KMS-11 (cell line): Measurements from ENCODE around the gene DSCAM.

Experiments
- H2AFZ ChIP-seq: fragments of 200-600 bp; sonication (generic); 2 replicates; pipeline ENCODE4 v1.6.1; 2016; ENCODE audit warnings: antibody characterized with exemption, mixed run types, low read depth
- H3K27ac ChIP-seq: fragments of 200-600 bp; sonication (generic); 2 replicates; pipeline ENCODE4 v1.6.1; 2016; ENCODE audit warnings: mild to moderate bottlenecking, mixed run types
- H3K27me3 ChIP-seq: fragments of 200-600 bp; sonication (generic); 2 replicates; pipeline ENCODE4 v1.6.1; 2017; ENCODE audit warnings: mild to moderate bottlenecking, low read depth, mixed run types, moderate library complexity; ENCODE audit not compliant: insufficient read depth
- H3K36me3 ChIP-seq: fragments of 200-600 bp; sonication (generic); 2 replicates; pipeline ENCODE4 v1.6.1; 2017; ENCODE audit warnings: mild to moderate bottlenecking, mixed run types; ENCODE audit not compliant: insufficient read depth
- H3K4me1 ChIP-seq: fragments of 200-600 bp; sonication (generic); 2 replicates; pipeline ENCODE4 v1.6.1; 2016; ENCODE audit warnings: mild to moderate bottlenecking, low read depth, mixed run types; ENCODE audit not compliant: poor library complexity, severe bottlenecking
- H3K4me2 ChIP-seq: fragments of 200-600 bp; sonication (generic); 2 replicates; pipeline ENCODE4 v1.7.0; 2016; ENCODE audit warnings: mild to moderate bottlenecking, mixed run types
- H3K4me3 ChIP-seq: fragments of 200-600 bp; sonication (generic); IDR thresholded peaks from 2 replicates; pipeline ENCODE4 v1.6.1; 2017; ENCODE audit warnings: low read depth, low read length, mixed read lengths; ENCODE audit not compliant: insufficient read depth
- H3K79me2 ChIP-seq: fragments of 200-600 bp; sonication (generic); 2 replicates; pipeline ENCODE4 v1.6.1; 2016; ENCODE audit warnings: low read depth, mixed run types; ENCODE audit not compliant: insufficient read depth
- H3K9ac ChIP-seq: fragments of 200-600 bp; sonication (generic); 2 replicates; pipeline ENCODE4 v1.6.1; 2016; ENCODE audit warnings: mild to moderate bottlenecking, mixed run types
- H4K20me1 ChIP-seq: fragments of 200-600 bp; sonication (generic); 2 replicates; pipeline ENCODE4 v1.6.1; 2016; ENCODE audit warnings: mild to moderate bottlenecking, mixed run types; ENCODE audit not compliant: insufficient read depth
- TF ChIP-seq, protein P1 (sequence below): fragments of 200-600 bp; sonication (generic); conservative IDR thresholded peaks from 2 replicates; pipeline ENCODE4 v1.6.1; 2017; ENCODE audit warnings: low read depth, mild to moderate bottlenecking, antibody characterized with exemption, low read length, moderate library complexity, mixed read lengths

The DSCAM gene

DNA sequence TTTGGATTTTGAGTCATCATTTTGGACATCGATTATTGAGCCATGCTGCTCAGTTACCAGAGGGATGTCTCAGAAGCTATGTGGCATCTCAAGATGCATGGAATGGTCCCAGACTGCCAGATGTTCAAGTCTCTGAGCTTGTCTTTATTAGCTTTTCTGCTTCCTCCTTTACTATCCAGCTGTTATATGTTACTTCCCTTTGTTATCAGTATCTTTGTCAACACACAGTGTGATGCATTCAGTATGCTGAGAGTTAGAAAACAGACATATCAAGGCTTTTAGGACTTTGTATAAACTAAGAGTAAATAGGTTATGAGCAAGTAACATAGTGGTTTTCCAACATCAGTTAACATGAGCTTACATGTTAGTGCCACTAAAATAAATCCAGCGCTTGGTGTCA lies 474.5 kb downstream of the DSCAM start:
- no peak overlapping the region for H3K4me2 ChIP-seq
- H3K9ac ChIP-seq: no peak overlapping the region
- H3K79me2 ChIP-seq: no peaks in the 10 kb centered on the region
- no peak overlapping the region for H2AFZ ChIP-seq
- H3K4me1 ChIP-seq: no peaks in the 10 kb centered on the region
- no peaks in the 10 kb centered on the region for H3K36me3 ChIP-seq
- H3K27me3 ChIP-seq: no peaks in the 10 kb centered on the region
- no peak overlapping the region for H3K27ac ChIP-seq
- H3K4me3 ChIP-seq: no peak overlapping the region
- TF ChIP-seq, protein P1, sequence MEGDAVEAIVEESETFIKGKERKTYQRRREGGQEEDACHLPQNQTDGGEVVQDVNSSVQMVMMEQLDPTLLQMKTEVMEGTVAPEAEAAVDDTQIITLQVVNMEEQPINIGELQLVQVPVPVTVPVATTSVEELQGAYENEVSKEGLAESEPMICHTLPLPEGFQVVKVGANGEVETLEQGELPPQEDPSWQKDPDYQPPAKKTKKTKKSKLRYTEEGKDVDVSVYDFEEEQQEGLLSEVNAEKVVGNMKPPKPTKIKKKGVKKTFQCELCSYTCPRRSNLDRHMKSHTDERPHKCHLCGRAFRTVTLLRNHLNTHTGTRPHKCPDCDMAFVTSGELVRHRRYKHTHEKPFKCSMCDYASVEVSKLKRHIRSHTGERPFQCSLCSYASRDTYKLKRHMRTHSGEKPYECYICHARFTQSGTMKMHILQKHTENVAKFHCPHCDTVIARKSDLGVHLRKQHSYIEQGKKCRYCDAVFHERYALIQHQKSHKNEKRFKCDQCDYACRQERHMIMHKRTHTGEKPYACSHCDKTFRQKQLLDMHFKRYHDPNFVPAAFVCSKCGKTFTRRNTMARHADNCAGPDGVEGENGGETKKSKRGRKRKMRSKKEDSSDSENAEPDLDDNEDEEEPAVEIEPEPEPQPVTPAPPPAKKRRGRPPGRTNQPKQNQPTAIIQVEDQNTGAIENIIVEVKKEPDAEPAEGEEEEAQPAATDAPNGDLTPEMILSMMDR: no peak
- H4K20me1 ChIP-seq: no peaks in the 10 kb centered on the region

DNA sequence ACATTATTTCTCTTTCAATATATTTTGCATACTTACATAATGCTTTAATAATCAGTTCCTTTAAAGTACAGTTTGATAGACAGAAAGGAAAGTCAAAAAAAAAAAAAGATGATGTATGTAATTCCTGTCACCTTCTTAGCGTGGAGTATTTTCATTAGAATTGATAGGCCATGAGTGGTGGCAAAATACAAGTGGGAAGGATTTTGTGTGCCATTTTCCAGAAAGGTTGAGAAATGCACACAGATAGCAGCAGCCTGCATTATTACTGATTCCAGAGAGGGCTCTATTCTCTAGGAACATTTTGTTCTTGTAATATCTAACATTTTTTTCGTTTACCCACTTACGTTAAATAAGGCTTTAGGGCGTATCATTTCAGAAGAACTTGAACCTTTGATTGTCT lies 475.6 kb downstream of the DSCAM start:
- TF ChIP-seq, protein P1: no peak
- no peaks in the 10 kb centered on the region for H4K20me1 ChIP-seq
- H3K27me3 ChIP-seq: no peaks in the 10 kb centered on the region
- H2AFZ ChIP-seq: no peak overlapping the region
- H3K79me2 ChIP-seq: no peaks in the 10 kb centered on the region
- no peak overlapping the region for H3K4me3 ChIP-seq
- no peaks in the 10 kb centered on the region for H3K4me1 ChIP-seq
- H3K36me3 ChIP-seq: no peaks in the 10 kb centered on the region
- H3K27ac ChIP-seq: no peak overlapping the region
- no peak overlapping the region for H3K9ac ChIP-seq
- no peak overlapping the region for H3K4me2 ChIP-seq

DNA sequence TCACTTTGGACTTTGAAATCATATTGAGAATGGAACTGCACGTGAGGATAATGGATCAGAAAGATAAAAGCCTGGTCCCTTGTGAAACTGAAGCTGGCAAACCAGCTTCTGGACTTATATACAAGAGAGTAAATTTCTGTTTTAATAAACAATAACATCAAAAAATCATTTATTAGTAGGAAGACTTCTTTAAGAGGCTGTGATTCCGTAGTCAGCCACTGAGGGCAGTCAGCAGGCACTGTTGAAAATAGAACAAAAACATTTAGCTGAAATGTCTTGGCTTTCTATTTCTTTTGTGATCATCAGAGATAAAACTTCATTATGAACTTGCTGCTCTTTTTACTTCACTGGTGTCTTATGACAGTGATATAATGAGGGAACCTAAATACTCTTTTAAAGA lies 490.3 kb downstream of the DSCAM start:
- TF ChIP-seq, protein P1: no peak
- no peaks in the 10 kb centered on the region for H3K27me3 ChIP-seq
- H3K4me2 ChIP-seq: no peak overlapping the region

DNA sequence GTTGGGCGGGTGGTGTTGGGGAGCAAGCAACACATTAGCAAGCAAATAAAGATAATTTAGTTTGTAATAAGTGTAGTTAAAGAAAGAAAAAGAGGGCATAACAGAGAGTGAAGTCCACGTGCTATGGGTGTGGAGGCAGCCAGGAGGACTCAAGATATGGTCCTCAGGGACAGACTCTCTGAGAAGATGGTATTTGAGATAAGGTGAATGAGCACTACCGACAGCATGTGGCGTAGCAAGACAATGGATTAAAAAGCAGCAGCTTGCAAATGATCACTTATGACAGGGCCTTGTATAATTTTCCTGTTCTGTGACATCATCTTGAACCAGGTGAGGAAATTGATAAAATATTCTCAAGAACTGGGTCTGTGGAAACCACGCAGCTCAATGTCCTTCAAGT lies 491.9 kb downstream of the DSCAM start:
- TF ChIP-seq, protein P1: no peak
- Histone ChIP-seq H2AFZ (no peak overlapping the region), H3K27ac (no peak overlapping the region), H3K4me2 (no peak overlapping the region), H3K27me3 (no peaks in the 10 kb centered on the region), H3K9ac (no peak overlapping the region), H3K36me3 (no peaks in the 10 kb centered on the region), H3K4me3 (no peak overlapping the region), H3K4me1 (no peaks in the 10 kb centered on the region), H4K20me1 (no peaks in the 10 kb centered on the region), H3K79me2 (no peaks in the 10 kb centered on the region)

More for the DNA sequence above, 490.3 kb downstream of the DSCAM start:
- Histone ChIP-seq H3K27ac (no peak overlapping the region), H4K20me1 (no peaks in the 10 kb centered on the region), H3K79me2 (no peaks in the 10 kb centered on the region), H3K4me3 (no peak overlapping the region), H3K36me3 (no peaks in the 10 kb centered on the region), H3K4me1 (no peaks in the 10 kb centered on the region), H3K9ac (no peak overlapping the region), H2AFZ (no peak overlapping the region)
